Uterus (tissue), 4 donors: ENCODE measurements around the gene CCNY. TPM values are rescaled to one million over a fixed set of nuclear protein-coding genes. Genes with fewer than 3 reads are reported as not detected.
"Not testable (repeated sequence)": the region's sequence is repeated elsewhere in the genome, so short reads cannot be mapped to it uniquely, and the experiment has no call there.

Experiments used
- DNase-seq, 2 donors: peaks; one replicate each; pipeline ENCODE4 v3.0.0-alpha.2; 2019 to 2020
- H3K27ac ChIP-seq, 2 donors: fragments of 200-600 bp; sonication (generic); 1 replicate in 1 of 2; 2 replicates in 1 of 2; pipeline ENCODE4 v1.5.1; 2016 to 2018
- H3K27me3 ChIP-seq, 2 donors: fragments of 200-600 bp; sonication (generic); one replicate each; pipeline ENCODE4 v1.5.1; 2018 to 2019; ENCODE audit warnings: control low read depth in 1 of 2
- H3K36me3 ChIP-seq, 2 donors: fragments of 200-600 bp; sonication (generic); one replicate each; pipeline ENCODE4 v1.5.1; 2019; ENCODE audit warnings: control low read depth in 1 of 2
- H3K4me1 ChIP-seq, 2 donors: fragments of 200-600 bp; sonication (generic); one replicate each; pipeline ENCODE4 v1.5.1; 2018 to 2019; ENCODE audit warnings: control low read depth in 1 of 2
- H3K4me3 ChIP-seq, 2 donors: fragments of 200-600 bp; sonication (generic); 1 replicate in 1 of 2; 2 replicates in 1 of 2; pipeline ENCODE4 v1.5.1; 2018 to 2019; ENCODE audit warnings: mild to moderate bottlenecking in 1 of 2
- H3K9me3 ChIP-seq, 2 donors: fragments of 200-600 bp; sonication (generic); one replicate each; pipeline ENCODE4 v1.5.1; 2019; ENCODE audit warnings: control low read depth in 1 of 2
- POLR2A ChIP-seq, 2 donors: fragments of 450-650 bp; IDR thresholded peaks; one replicate each; pipeline ENCODE4 v1.6.1; 2016; ENCODE audit warnings: antibody characterized with exemption in 2 of 2, mild to moderate bottlenecking in 1 of 2, moderate library complexity in 1 of 2
- intact Hi-C: fragments of 100-400 bp; cut with DNase I; formaldehyde crosslinking; loops from one replicate; pipeline ENCODE4 v1.15.1; 2023; ENCODE audit warnings: low total_unique reads
- total RNA-seq, 4 donors: library from RNA; depleted of rRNA in 3 of 4; stranded (reverse); fragments of >200 nt in 3 of 4; gene quantifications; one replicate each; pipeline versions ENCODE4 v1.1.0 to v1.2.4, GENCODE V29; 2014 to 2023
- TF ChIP-seq, protein P1 (sequence below), 4 experiments: fragments of 200-600 bp in 2 of 4; fragments of 450-650 bp in 2 of 4; sonication (generic) in 2 of 4; IDR thresholded peaks; one replicate each; pipeline ENCODE4 v1.5.1; 2016 to 2019; ENCODE audit warnings: antibody characterized with exemption in 4 of 4, mild to moderate bottlenecking in 2 of 4, moderate library complexity in 1 of 4
- donor health status: DM: yes; HTN: yes; CAD: no.

Gene CCNY
- total RNA-seq, 4 donors from 2014 or later = 28.2 to 79.2 (median 46.2) TPM

DNA sequence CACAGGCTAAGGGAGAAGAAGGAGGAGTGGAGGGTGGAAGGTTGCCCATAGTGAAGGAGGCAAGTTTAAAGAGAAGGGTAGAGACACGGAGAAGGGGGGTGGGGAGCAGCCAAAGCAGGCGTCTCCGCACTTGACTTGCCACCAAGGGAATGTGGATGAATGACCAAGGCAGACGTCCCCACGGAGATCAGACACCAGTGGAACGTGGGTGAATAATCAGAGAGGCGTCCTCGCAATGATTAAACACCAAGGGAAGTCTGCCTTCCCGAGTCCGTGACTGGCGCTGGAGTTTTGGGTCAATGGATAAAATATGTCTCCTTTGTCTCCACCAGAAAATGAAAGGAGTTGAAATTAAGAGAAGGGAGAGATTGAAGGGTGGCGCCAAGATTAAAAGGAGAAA lies 71.4 kb downstream of the CCNY start:
- H3K4me1 ChIP-seq, H3K36me3 ChIP-seq, DNase-seq, H3K9me3 ChIP-seq, H3K27me3 ChIP-seq, H3K27ac ChIP-seq, intact Hi-C loops, H3K4me3 ChIP-seq: not testable (repeated sequence)

DNA sequence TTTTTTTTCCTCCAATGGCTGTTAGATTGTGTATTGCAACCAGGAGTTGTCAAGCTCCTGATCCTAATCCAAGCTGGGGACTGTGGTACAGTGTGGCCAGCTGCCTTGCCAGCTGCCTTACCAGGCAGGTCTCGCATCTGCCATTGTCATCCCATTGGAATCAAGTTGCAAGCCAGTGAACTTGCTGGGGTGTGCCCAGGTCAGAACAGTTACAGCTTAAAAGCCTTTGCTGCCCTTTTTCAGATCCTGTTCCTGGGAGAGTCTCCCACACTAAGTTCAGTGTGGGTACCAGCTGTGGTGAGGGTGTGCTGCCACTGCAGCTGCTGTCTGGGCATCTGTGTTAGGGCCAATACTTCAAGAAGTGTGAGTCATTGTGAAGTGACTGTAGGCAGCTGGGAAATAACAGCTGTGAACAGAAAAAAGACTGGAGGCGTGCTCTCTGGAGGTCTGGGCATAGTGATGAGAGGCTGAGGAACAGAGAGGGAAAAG lies 72.8 kb downstream of the CCNY start:
- Histone ChIP-seq H3K27me3 (no peaks in the 10 kb centered on the region), H3K4me1 (peaks cover 0 to 4% of the 10 kb centered on the region in 2 donors), H3K27ac (peak overlapping the region; percentile 0 to 60), H3K4me3 (no peak overlapping the region), H3K36me3 (no peaks in the 10 kb centered on the region), H3K9me3 (no peaks in the 10 kb centered on the region)
- intact Hi-C loops = no loop called here
- TF ChIP-seq POLR2A (IDR thresholded peaks at IDR 0.05) = no peak
- TF ChIP-seq, protein P1, sequence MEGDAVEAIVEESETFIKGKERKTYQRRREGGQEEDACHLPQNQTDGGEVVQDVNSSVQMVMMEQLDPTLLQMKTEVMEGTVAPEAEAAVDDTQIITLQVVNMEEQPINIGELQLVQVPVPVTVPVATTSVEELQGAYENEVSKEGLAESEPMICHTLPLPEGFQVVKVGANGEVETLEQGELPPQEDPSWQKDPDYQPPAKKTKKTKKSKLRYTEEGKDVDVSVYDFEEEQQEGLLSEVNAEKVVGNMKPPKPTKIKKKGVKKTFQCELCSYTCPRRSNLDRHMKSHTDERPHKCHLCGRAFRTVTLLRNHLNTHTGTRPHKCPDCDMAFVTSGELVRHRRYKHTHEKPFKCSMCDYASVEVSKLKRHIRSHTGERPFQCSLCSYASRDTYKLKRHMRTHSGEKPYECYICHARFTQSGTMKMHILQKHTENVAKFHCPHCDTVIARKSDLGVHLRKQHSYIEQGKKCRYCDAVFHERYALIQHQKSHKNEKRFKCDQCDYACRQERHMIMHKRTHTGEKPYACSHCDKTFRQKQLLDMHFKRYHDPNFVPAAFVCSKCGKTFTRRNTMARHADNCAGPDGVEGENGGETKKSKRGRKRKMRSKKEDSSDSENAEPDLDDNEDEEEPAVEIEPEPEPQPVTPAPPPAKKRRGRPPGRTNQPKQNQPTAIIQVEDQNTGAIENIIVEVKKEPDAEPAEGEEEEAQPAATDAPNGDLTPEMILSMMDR (IDR thresholded peaks at IDR 0.05) = no peak
- DNase-seq = no peak

DNA sequence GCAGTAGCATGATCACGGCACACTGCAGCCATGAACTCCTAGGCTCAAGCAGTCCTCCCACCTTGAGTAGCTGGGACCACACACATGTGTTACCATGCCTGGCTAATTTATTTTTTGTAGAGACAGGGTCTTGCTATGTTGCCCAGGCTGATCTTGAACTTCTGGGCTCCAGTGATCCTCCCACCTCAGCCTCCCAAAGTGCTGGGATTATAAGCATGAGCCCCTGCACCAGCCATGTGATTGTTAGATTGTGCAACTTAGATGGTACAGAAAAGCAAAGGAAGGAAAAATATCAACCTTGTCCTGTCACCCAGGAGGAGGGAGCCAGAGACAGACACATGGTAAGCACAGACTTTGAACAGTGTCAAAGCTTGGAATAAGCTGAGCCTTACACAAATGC lies 73.5 kb downstream of the CCNY start:
- intact Hi-C loops = no loop called here
- Histone ChIP-seq H3K4me3 (no peak overlapping the region), H3K4me1 (peaks cover 0 to 4% of the 10 kb centered on the region in 2 donors), H3K27me3 (no peaks in the 10 kb centered on the region), H3K27ac (peak overlapping the region in 1 of 2 donors; percentile 60), H3K9me3 (no peaks in the 10 kb centered on the region), H3K36me3 (no peaks in the 10 kb centered on the region)
- no peak for TF ChIP-seq POLR2A (IDR thresholded peaks at IDR 0.05)
- TF ChIP-seq, protein P1 (IDR thresholded peaks at IDR 0.05) = no peak
- no peak for DNase-seq

DNA sequence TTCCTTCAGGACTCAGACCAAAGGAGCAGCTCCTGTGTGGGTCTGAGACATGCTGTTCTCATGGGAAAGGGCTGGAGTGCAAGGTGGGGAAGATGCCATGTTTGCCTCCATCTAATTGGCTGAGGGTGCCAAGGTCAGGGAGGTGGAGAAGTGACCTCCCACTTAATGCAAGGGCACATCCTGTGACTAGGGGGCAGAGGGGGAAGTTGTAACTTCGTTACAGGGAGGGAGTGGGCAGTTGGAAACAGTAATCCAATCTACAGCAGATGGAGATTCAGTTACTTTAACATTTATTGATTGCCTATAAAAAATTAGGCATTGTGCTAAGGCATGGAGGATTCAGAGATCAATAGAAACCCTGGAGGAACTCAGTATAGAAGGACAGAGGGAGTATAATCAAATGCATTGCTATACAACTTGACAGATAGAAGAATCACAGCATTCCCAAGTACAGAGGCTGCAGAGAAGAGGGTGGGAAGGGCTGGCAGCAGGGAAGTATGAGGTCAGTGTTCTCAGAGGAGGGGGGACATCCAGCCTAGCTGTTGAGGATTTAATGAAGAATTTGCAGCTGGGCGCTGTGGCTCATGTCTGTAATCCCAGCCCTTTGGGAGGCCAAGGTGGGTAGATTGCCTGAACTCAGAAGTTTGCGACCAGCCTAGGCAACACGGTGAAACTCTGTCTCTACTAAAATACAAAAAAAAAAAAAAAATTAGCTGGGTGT lies 75.9 kb downstream of the CCNY start:
- Histone ChIP-seq H3K27ac (peak overlapping the region; percentile 11 to 18), H3K4me1 (peaks cover 0 to 4% of the 10 kb centered on the region in 2 donors), H3K4me3 (no peak overlapping the region), H3K36me3 (no peaks in the 10 kb centered on the region), H3K27me3 (no peaks in the 10 kb centered on the region), H3K9me3 (no peaks in the 10 kb centered on the region)
- intact Hi-C loops = no loop called here
- TF ChIP-seq, protein P1 (IDR thresholded peaks at IDR 0.05) = no peak
- TF ChIP-seq POLR2A (IDR thresholded peaks at IDR 0.05) = no peak
- DNase-seq = peak in 1 of 2 donors; percentile 14

DNA sequence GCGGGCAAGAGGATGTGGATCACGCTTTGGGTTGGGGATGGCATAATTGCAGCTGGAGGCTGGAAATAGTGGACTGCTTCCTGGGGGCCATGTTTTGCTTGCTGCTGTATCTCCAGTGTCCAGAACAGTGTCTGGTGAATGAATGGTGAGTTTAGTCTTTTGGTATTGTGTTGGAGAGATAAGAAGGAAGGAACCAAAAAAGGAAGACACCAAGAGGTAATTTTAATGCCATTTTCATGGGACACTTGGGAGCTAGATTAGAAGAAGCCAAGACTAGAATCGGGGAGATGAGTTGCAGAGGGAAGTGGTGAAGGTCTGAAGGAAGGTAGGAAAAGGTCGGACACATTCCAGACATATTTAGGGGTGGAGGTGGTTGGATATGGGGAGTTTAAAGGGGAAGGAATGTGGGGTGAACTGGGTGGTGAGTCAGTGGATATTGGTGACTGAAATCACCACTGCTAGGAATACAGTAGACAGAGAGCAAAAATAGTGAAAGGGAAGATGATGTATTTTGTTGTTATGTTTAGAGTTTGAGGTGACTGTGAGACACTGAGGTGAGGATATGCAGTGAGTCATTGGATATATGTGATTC lies 76.7 kb downstream of the CCNY start:
- Histone ChIP-seq H3K4me1 (peaks cover 0 to 4% of the 10 kb centered on the region in 2 donors), H3K9me3 (no peaks in the 10 kb centered on the region), H3K27ac (peak overlapping the region in 1 of 2 donors; percentile 93), H3K36me3 (no peaks in the 10 kb centered on the region), H3K27me3 (no peaks in the 10 kb centered on the region), H3K4me3 (no peak overlapping the region)
- TF ChIP-seq, protein P1 (IDR thresholded peaks at IDR 0.05) = no peak
- TF ChIP-seq POLR2A (IDR thresholded peaks at IDR 0.05) = no peak
- DNase-seq = peak in 1 of 2 donors; percentile 8
- intact Hi-C loops = no loop called here
